KOPT-K1 (cell line): ENCODE measurements around the gene TAOK1.
"Not testable (repeated sequence)": the region's sequence is repeated elsewhere in the genome, so short reads cannot be mapped to it uniquely, and the experiment has no call there.

ENCODE experiments used
- H3K27ac ChIP-seq: fragments of 200-600 bp; sonication (generic); 2 replicates; pipeline ENCODE4 v1.5.1; 2016; ENCODE audit warnings: antibody characterized with exemption, mild to moderate bottlenecking, low read depth, low read length; ENCODE audit not compliant: poor library complexity, severe bottlenecking
- H3K36me3 ChIP-seq: fragments of 200-600 bp; sonication (generic); 2 replicates; pipeline ENCODE4 v1.5.1; 2017; ENCODE audit warnings: antibody characterized with exemption, mild to moderate bottlenecking, low read length, moderate library complexity; ENCODE audit not compliant: insufficient read depth
- H3K9me3 ChIP-seq: fragments of 200-600 bp; sonication (generic); 2 replicates; pipeline ENCODE4 v1.5.1; 2017; ENCODE audit warnings: antibody characterized with exemption, low read length, mild to moderate bottlenecking; ENCODE audit not compliant: insufficient read depth, poor library complexity, severe bottlenecking

Gene TAOK1

GRCh38 chr17:29449865-29450671 is 59.9 kb downstream of the TAOK1 start:
- no peak overlapping the region for H3K27ac ChIP-seq

DNA sequence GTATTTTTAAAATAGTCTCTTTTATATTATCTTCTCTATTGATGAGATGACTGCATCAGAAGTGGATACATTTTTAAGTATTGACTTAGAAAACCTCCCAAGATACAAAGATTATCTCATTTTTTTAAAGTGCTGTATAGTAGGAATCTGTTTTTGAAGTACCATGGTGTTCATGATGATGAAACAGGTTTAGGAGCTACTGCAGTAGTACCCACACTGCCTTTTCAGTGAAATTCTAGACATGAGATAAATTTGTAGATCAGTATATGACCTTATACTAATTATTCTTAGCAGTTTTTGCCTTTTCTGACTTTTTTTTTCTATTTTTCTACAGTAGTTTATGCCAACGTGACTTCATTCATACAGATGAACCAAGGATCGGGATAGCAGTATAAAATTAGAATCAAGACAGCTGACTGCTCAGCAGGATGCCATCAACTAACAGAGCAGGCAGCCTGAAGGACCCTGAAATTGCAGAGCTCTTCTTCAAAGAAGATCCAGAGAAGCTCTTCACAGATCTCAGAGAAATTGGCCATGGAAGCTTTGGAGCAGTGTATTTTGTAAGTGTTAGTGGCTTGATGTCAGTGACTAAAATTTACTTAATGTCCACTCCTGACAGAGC is 61.1 kb downstream of the TAOK1 start:
- Histone ChIP-seq H3K27ac (no peak overlapping the region), H3K36me3 (peaks cover 44% of the 10 kb centered on the region), H3K9me3 (peaks cover 8% of the 10 kb centered on the region)

More at GRCh38 chr17:29449865-29450671, 59.9 kb downstream of the TAOK1 start:
- peaks cover 40% of the 10 kb centered on the region for H3K36me3 ChIP-seq
- peaks cover 8% of the 10 kb centered on the region for H3K9me3 ChIP-seq

GRCh38 chr17:29458066-29458465 is 67.9 kb downstream of the TAOK1 start:
- Histone ChIP-seq H3K9me3 (peaks cover 8% of the 10 kb centered on the region), H3K27ac (no peak overlapping the region), H3K36me3 (peaks cover 62% of the 10 kb centered on the region)

DNA sequence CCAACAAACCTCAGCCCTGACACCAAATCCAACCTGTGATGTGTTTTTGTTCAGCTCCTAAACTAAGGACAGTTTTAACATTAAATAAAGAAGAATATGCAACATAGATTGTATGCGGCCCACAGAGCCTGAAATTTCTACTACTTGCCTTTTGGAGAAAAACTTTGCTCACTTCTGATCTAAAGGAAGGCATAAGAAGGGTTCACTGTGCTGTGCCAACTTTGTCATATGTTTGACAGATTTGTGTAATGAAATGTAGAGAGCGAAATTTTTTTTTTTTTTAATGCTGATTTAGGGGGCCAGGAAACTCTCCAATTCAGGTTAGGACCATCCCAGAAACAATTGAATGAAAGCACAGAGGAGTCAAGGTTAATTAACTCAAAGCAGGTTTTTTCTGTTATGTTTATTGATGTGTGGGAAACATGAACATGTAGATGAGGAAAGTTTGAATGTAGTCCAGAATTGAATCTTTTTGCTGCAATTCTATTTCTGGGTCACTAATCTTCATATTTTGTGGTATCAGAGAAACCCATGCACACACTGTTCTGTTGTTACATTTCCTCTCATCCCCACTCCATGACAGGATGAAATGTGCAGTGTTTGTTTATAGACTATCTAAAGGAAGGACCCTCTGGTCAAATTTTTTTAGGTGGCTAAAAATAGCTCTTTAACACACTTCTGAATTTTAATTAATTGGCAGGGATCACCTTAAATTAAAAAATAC is 71.5 kb downstream of the TAOK1 start:
- H3K27ac ChIP-seq, result no peak overlapping the region
- H3K9me3 ChIP-seq, result no peaks in the 10 kb centered on the region
- peaks cover 69% of the 10 kb centered on the region for H3K36me3 ChIP-seq

DNA sequence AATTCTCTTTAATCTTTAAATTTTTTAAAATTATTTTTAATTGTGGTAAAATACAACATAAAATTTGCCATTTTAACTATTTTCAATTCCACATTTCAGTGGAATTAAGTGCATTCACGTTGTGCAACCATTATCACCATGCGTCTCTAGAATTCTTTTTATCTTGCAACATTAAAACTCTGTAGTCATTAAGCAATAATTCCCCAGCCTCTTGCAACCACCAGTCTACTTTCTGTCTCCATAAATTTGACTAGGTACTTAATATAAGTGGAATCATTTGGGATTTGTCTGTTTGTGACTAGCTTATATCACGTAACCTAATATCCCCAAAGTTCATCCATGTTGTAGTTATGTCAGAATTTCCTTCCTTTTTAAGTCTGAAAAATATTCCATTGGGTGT is 79.1 kb downstream of the TAOK1 start:
- H3K9me3 ChIP-seq, result no peaks in the 10 kb centered on the region
- H3K36me3 ChIP-seq, result peaks cover 79% of the 10 kb centered on the region
- H3K27ac ChIP-seq, result no peak overlapping the region

GRCh38 chr17:29473437-29473836 is 83.3 kb downstream of the TAOK1 start:
- H3K27ac ChIP-seq, H3K9me3 ChIP-seq: not testable (repeated sequence)
- H3K36me3 ChIP-seq, result peaks cover 66% of the 10 kb centered on the region

DNA sequence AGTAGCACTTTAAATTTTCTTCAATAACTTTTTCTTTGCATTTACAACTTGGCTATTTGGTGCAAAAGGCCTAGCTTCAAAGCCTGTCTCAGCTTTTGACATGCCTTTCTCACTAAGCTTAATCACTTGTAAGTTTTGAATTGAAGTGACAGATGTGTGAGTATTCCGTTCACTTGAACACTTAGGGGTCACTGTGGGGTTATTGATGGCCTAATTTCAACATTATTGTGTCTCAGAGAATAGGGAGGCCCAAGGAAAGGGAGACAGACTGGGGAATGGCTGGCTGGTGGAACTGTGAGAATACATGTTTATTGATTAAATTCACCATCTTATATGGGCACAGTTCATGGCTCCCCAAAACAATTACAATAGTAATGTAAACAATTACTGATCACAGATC is 84.1 kb downstream of the TAOK1 start:
- Histone ChIP-seq H3K27ac (no peak overlapping the region), H3K36me3 (peaks cover 70% of the 10 kb centered on the region), H3K9me3 (no peaks in the 10 kb centered on the region)

- peaks cover 65% of the 10 kb centered on the region for H3K36me3 ChIP-seq
- no peak overlapping the region for H3K27ac ChIP-seq
- no peaks in the 10 kb centered on the region for H3K9me3 ChIP-seq
Observed at GRCh38 chr17:29475891-29476290, 85.7 kb downstream of the TAOK1 start.

DNA sequence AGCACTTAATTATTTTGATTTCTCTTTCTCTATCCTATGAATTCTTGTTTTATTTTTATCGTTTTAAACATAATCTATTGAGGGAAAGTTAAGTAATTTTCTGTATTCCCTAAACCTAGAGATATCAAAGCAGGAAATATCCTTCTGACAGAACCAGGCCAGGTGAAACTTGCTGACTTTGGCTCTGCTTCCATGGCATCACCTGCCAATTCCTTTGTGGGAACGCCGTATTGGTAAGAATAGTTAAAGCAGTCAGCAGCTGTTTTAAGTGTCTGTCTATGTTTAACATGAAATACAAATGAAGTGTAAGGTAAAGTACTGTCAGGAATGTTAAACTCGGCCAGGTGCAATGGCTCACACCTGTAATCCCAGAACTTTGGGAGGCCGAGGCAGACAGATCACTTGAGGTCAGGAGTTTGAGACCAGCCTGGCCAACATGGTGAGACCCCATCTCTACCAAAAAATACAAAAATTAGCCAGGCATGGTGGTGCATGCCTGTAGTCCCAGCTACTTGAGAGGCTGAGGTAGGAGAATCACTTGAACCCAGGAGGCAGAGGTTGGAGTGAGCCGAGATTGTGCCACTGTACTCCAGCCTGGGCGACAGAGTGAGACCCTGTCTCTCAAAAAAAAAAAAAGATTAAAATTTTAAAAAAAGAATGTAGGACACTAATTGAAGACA is 90.2 kb downstream of the TAOK1 start:
- peaks cover 73% of the 10 kb centered on the region for H3K36me3 ChIP-seq
- H3K9me3 ChIP-seq, result not testable (repeated sequence)

GRCh38 chr17:29483503-29483902 is 93.3 kb downstream of the TAOK1 start:
- Histone ChIP-seq H3K36me3 (peaks cover 84% of the 10 kb centered on the region), H3K27ac (no peak overlapping the region), H3K9me3 (no peaks in the 10 kb centered on the region)

More for the DNA sequence above, 90.2 kb downstream of the TAOK1 start:
- not testable (repeated sequence) for H3K27ac ChIP-seq

- no peak overlapping the region for H3K27ac ChIP-seq
- peaks cover 96% of the 10 kb centered on the region for H3K36me3 ChIP-seq
Observed at GRCh38 chr17:29495011-29495410, 104.8 kb downstream of the TAOK1 start.

DNA sequence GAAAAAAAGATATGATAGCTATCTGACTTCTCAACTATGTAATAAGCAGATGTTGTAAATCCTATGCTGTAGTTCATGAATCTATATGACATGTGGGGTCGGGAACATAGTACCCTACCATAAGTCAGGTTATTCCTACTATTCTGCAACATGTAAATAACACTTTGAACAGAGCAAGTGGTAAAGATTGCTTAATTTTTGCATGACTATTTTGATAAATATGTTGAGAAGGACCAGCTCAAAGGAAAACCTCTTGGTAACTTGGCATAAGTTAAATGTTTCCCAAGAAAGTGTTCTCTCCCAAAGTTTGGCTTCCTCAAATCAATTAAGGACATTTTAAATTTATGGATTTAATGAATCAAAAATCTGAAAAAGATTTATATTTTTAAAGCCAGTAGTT is 114.5 kb downstream of the TAOK1 start:
- peaks cover 98% of the 10 kb centered on the region for H3K36me3 ChIP-seq
- H3K27ac ChIP-seq, result no peak overlapping the region
- no peaks in the 10 kb centered on the region for H3K9me3 ChIP-seq

More at GRCh38 chr17:29495011-29495410, 104.8 kb downstream of the TAOK1 start:
- H3K9me3 ChIP-seq, result no peaks in the 10 kb centered on the region

GRCh38 chr17:29505836-29506235 is 115.7 kb downstream of the TAOK1 start:
- no peak overlapping the region for H3K27ac ChIP-seq
- peaks cover 98% of the 10 kb centered on the region for H3K36me3 ChIP-seq
- no peaks in the 10 kb centered on the region for H3K9me3 ChIP-seq

DNA sequence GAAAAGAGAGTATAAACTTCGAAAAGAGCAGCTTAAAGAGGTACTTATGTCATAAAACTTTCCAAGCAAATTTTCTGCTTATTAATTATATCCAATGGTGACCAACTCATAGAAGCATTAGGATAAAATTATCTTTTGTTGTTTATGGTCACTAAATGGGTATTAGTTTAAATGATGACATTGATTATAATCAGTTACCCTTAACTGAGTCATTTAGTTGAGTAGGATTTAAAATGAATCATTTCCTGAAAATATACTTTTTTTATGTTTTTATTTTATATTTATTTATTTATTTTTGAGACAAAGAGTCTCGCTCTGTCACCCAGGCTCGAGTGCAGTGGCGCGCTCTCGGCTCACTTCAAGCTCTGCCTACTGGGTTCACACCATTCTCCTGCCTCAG is 120.8 kb downstream of the TAOK1 start:
- no peak overlapping the region for H3K27ac ChIP-seq
- H3K9me3 ChIP-seq, result no peaks in the 10 kb centered on the region
- peaks cover 94% of the 10 kb centered on the region for H3K36me3 ChIP-seq

GRCh38 chr17:29514792-29515191 is 124.6 kb downstream of the TAOK1 start:
- peaks cover 94% of the 10 kb centered on the region for H3K36me3 ChIP-seq
- no peaks in the 10 kb centered on the region for H3K9me3 ChIP-seq
- no peak overlapping the region for H3K27ac ChIP-seq
